Stomach (tissue), 9 donors: ENCODE data around the gene UGT1A6. TPM values are rescaled to one million over a fixed set of nuclear protein-coding genes. Genes with fewer than 3 reads are reported as not detected.

Experiments used
- DNase-seq, 2 donors: peaks; one replicate each; pipeline versions ENCODE4 v3.0.0 to v3.0.0-alpha.2; 2013 to 2019
- H3K27ac ChIP-seq, 5 donors: fragments of 200-600 bp in 4 of 5; sonication (generic) in 4 of 5; one replicate each; pipeline ENCODE4 v1.5.1; 2013 to 2019; ENCODE audit warnings: mild to moderate bottlenecking in 1 of 5, moderate library complexity in 1 of 5
- H3K27me3 ChIP-seq, 3 donors: fragments of 200-600 bp; sonication (generic); one replicate each; pipeline ENCODE4 v1.5.1; 2017 to 2019; ENCODE audit warnings: mixed run types in 1 of 3
- H3K36me3 ChIP-seq, 4 donors: fragments of 200-600 bp; sonication (generic); 1 replicate in 3 of 4; 2 replicates in 1 of 4; pipeline ENCODE4 v1.5.1; 2016 to 2019
- H3K4me1 ChIP-seq, 4 donors: fragments of 200-600 bp; sonication (generic); one replicate each; pipeline ENCODE4 v1.5.1; 2016 to 2019
- H3K4me3 ChIP-seq, 4 donors: fragments of 200-600 bp; sonication (generic) in 3 of 4; one replicate each; pipeline ENCODE4 v1.5.1; 2016 to 2019; ENCODE audit warnings: mild to moderate bottlenecking in 1 of 4
- H3K9me3 ChIP-seq, 4 donors: fragments of 200-600 bp; sonication (generic); one replicate each; pipeline ENCODE4 v1.5.1; 2016 to 2019
- CTCF ChIP-seq, 7 experiments: fragments of 450-650 bp in 4 of 7; fragments of 200-600 bp in 3 of 7; sonication (generic) in 3 of 7; IDR thresholded peaks; one replicate each; pipeline ENCODE4 v1.5.1; 2016 to 2019; ENCODE audit warnings: antibody characterized with exemption in 7 of 7, control low read depth in 2 of 7, mild to moderate bottlenecking in 1 of 7
- EP300 ChIP-seq: sonication (generic); formaldehyde crosslinking; IDR thresholded peaks from one replicate; pipeline ENCODE4 v1.6.1; 2017; ENCODE audit warnings: antibody characterized with exemption
- POLR2A ChIP-seq, 4 donors: fragments of 450-650 bp; IDR thresholded peaks; one replicate each; pipeline ENCODE4 v1.6.1; 2016; ENCODE audit warnings: antibody characterized with exemption in 4 of 4, control low read depth in 2 of 4, mild to moderate bottlenecking in 1 of 4, moderate library complexity in 1 of 4
- POLR2AphosphoS5 ChIP-seq, 3 donors: sonication (generic); formaldehyde crosslinking; IDR thresholded peaks; one replicate each; pipeline ENCODE4 v1.6.1; 2016; ENCODE audit warnings: antibody characterized with exemption in 3 of 3
- WGBS, 5 donors: extraction: QIAGEN DNeasy Blood & Tissue Kit in 3 of 5; methylation state at CpG; one replicate each; pipeline versions ENCODE4 v1.1.5 to v1.1.7; 2013 to 2018; 5-methylcytosine and 5-hydroxymethylcytosine counted together
- intact Hi-C: fragments of 100-400 bp; cut with DNase I; formaldehyde crosslinking; loops from one replicate; pipeline ENCODE4 v1.15.1; 2023; ENCODE audit warnings: low total_unique reads
- polyA plus RNA-seq, 3 donors: library from polyadenylated mRNA; stranded (reverse); fragments of 200-250 nt; gene quantifications; one replicate each; pipeline ENCODE4 v1.2.3, GENCODE V29; 2013
- total RNA-seq, 5 donors: library from RNA; depleted of rRNA; stranded (reverse); fragments of >200 nt; gene quantifications; one replicate each; pipeline versions ENCODE4 v1.1.0 to v1.2.3, GENCODE V29; 2014 to 2016
- donor health status: healthy with polysubstance abuse.
- donor health status: Bipolar disorder and iron deficiency.
- donor health status: healthy.

UGT1A6 gene
- total and polyA plus RNA-seq, 8 donors = 3.5 to 184 (median 24.6) TPM

DNA sequence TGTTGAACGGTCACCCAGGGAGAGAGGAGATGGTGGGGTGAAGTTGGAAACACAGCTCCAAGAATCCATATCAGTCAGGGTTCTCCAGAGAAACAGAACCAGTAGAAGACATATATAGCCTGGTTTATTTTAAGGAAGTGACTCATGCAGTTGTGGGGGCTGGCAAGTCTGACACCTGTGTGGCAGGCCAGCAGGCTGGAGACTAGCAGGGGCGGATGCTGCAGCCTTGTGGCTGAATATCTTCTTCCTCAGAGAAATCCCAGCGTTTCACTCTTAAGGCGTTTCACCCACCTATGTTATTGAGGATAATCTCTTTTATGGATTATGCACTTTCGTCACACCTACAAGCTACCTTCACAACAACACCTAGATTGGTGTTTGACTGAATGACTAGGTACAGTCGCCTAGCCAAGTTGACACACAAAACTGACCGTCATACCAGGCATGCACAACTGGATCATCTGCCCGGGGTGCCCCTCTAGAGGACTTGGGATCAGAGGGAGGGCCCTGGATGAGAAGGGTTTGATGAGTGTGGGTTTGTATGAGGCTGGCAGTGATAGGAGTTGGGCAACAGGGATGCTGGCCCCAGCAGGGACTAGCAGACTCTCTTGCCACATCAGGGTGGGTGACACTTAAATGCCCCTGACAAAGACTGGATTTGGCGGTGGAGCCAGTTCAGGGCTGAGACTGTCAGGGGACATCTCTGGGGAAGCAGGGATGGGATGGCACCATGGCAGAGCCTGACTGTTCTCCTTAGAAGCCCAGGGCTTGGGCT, 108.9 kb downstream of the UGT1A6 start:
- Histone ChIP-seq H3K4me1 (no peaks in the 10 kb centered on the region), H3K27me3 (peaks cover 0 to 13% (median 0%) of the 10 kb centered on the region in 3 donors), H3K4me3 (no peak overlapping the region), H3K36me3 (no peaks in the 10 kb centered on the region), H3K27ac (no peak overlapping the region), H3K9me3 (no peaks in the 10 kb centered on the region)
- no peak for TF ChIP-seq POLR2AphosphoS5 (IDR thresholded peaks at IDR 0.05)
- TF ChIP-seq CTCF (IDR thresholded peaks at IDR 0.05) = no peak
- no peak for TF ChIP-seq POLR2A (IDR thresholded peaks at IDR 0.05)
- no peak for TF ChIP-seq EP300
- DNase-seq = peak in 1 of 2 donors; percentile 14
- 75 to 80% (median 78%) methylated on average over 8 to 9 of the region's 9 CpGs for WGBS, 5 donors
- intact Hi-C loops = no loop called here

DNA sequence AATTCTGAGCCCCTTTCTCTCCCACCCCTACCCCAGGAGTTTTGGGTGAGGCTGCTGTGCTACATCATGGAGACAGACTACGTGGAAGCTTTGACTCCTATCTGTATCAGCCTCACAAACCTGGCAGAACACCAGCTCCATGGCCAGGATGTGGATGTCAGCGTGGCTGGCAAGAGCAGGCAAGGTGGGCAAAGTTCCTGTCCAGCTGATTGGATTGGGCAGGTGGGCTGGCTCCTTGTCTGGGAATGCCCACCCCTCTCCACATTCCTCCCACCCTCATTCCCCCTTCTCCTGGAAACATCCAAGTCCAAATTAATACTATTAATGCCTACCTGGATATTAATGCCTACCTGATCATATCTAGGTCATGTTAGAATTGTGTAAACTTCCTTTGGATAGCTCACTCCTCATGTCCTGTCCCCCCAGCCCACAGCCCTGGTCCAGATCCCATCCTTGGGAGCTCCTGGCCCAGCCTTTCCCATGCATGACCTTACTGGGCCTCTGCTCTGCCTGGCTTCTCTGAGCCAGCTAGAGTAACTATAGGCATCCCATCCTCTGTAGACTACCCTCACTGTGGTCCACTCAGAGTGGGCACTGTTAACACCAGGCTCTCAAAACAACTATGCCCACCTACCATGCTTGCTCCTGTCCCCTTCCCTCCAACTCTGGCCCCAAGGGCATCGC, 109.6 kb downstream of the UGT1A6 start:
- DNase-seq = peak in 1 of 2 donors; percentile 20
- TF ChIP-seq POLR2A (IDR thresholded peaks at IDR 0.05) (no peak), CTCF (IDR thresholded peaks at IDR 0.05) (no peak), POLR2AphosphoS5 (IDR thresholded peaks at IDR 0.05) (no peak), EP300 (no peak)
- Histone ChIP-seq H3K9me3 (no peaks in the 10 kb centered on the region), H3K36me3 (no peaks in the 10 kb centered on the region), H3K27ac (no peak overlapping the region), H3K4me1 (no peaks in the 10 kb centered on the region), H3K4me3 (no peak overlapping the region), H3K27me3 (peaks cover 0 to 15% (median 0%) of the 10 kb centered on the region in 3 donors)
- 52 to 79% (median 60%) methylated on average over 2 to 3 of the region's 3 CpGs for WGBS, 5 donors
- intact Hi-C loops = no loop called here

DNA sequence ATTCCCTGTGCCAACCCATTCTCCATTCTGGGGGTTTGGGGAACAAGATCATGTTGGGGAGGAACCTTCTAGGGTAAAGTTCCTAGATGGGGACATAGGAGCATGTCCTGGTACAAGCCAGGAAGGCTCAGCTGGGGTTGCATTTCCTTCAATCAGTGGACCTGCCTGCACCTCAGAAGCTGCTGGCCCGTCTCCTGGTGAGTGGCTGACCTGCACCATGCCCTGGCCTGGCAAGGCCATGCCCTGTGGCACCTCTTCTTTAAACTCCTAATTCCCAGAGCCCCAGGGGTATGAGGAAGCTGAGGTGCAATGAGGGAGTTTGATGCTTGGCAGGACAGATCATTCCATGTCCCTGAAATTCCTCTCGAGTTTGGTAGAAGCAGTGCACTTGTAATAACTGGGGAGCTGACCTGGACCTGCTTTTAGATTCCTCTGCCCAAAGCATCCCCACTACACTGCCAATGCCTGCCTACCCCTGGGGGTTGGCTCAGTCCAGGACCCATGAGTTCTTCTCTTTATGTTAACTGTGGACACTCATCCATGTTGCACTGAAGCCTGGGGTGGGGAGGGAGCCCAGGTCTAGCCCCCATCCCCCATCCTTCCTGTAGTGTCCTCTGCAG, 110.7 kb downstream of the UGT1A6 start:
- intact Hi-C loops = no loop called here
- H3K27ac ChIP-seq = no peak overlapping the region
- H3K4me1 ChIP-seq = no peaks in the 10 kb centered on the region
- no peak overlapping the region for H3K4me3 ChIP-seq
- WGBS, 5 donors = 63 to 79% (median 69%) methylated on average over 2 of the region's 2 CpGs
- TF ChIP-seq POLR2A (IDR thresholded peaks at IDR 0.05) (no peak), POLR2AphosphoS5 (IDR thresholded peaks at IDR 0.05) (no peak), CTCF (IDR thresholded peaks at IDR 0.05) (no peak), EP300 (no peak)
- no peaks in the 10 kb centered on the region for H3K36me3 ChIP-seq
- no peaks in the 10 kb centered on the region for H3K9me3 ChIP-seq
- DNase-seq = peak in 1 of 2 donors; percentile 10
- peaks cover 0 to 19% (median 0%) of the 10 kb centered on the region in 3 donors for H3K27me3 ChIP-seq

DNA sequence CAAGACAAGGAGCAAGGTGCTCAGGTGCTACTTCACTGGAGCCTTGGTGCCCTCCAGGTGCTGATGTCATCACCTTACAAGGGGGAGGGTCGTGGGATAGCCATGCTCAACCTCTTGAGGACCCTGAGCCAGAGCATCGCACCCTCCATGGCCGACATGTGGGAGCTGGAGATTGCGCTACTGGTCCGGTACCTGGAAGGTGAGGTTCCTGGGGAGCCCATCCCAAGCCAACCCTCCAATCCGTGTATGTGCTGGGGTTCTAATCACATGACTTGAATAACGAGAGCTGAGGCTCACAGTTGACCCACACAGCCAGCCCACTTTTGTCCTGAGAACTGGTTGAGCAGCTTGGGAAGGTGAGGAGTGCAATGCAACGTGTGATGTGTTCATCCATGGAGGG, 111.3 kb downstream of the UGT1A6 start:
- TF ChIP-seq EP300 (no peak), POLR2AphosphoS5 (IDR thresholded peaks at IDR 0.05) (no peak), POLR2A (IDR thresholded peaks at IDR 0.05) (no peak), CTCF (IDR thresholded peaks at IDR 0.05) (no peak)
- H3K9me3 ChIP-seq = no peaks in the 10 kb centered on the region
- 45 to 71% (median 64%) methylated on average over 1 to 8 of the region's 8 CpGs for WGBS, 5 donors
- no peak overlapping the region for H3K4me3 ChIP-seq
- no peaks in the 10 kb centered on the region for H3K4me1 ChIP-seq
- intact Hi-C loops = no loop called here
- peak in 1 of 2 donors; percentile 14 for DNase-seq
- peaks cover 0 to 24% (median 5%) of the 10 kb centered on the region in 3 donors for H3K27me3 ChIP-seq
- H3K36me3 ChIP-seq = no peaks in the 10 kb centered on the region
- H3K27ac ChIP-seq = no peak overlapping the region
